Panc1 (cell line): ENCODE measurements around the gene AGAP1. TPM values are rescaled to one million over a fixed set of nuclear protein-coding genes. Genes with fewer than 3 reads are reported as not detected.
A peak's percentile ranks its signal among the peaks of the same experiment; 100 is the strongest.

Experiments
- ATAC-seq: fragments of 200-7000 bp; cut with Tn5 transposase; 2 replicates; pipeline ENCODE4 v1.9.1; 2020; ENCODE audit warnings: mild to moderate bottlenecking, moderate library complexity
- BruUV-seq: library from RNA; stranded (reverse); fragments of 400-500 nt; replicated peaks from 2 replicates; lab custom pipeline; 2021; lab: Mats Ljungman, UMichigan
- CTCF ChIA-PET: fragments of 300-600 bp; sonication (Branson Sonifier 250); formaldehyde crosslinking; loops from one replicate; lab custom pipeline; 2022; ENCODE audit warnings: antibody characterized with exemption; lab: Charles Lee
- POLR2A ChIA-PET: fragments of 300-600 bp; sonication (Branson Sonifier 250); formaldehyde crosslinking; loops from one replicate; lab custom pipeline; 2022; ENCODE audit warnings: antibody characterized with exemption; lab: Charles Lee
- DNase-seq: peaks from one replicate; pipeline ENCODE4 v3.0.0-alpha.2; 2010; ENCODE audit warnings: low read depth, low spot score
- H3K27ac ChIP-seq: 2 replicates; pipeline ENCODE4 v1.5.1; 2011; ENCODE audit warnings: mild to moderate bottlenecking, low read length, inconsistent platforms
- H3K27me3 ChIP-seq: fragments of 200-500 bp; sonication (Bioruptor generic); 2 replicates; pipeline ENCODE4 v1.6.0; 2014; ENCODE audit warnings: low read length, inconsistent platforms; ENCODE audit not compliant: control insufficient read depth, insufficient read depth
- H3K36me3 ChIP-seq: fragments of 200-500 bp; sonication (Bioruptor generic); 2 replicates; pipeline ENCODE4 v1.5.1; 2014; ENCODE audit warnings: inconsistent platforms, mild to moderate bottlenecking, low read length, moderate library complexity; ENCODE audit not compliant: control insufficient read depth, insufficient read depth
- H3K4me1 ChIP-seq: 2 replicates; pipeline ENCODE4 v1.5.1; 2011; ENCODE audit warnings: inconsistent platforms, mild to moderate bottlenecking, low read length, moderate library complexity; ENCODE audit not compliant: control insufficient read depth, insufficient read depth
- H3K4me3 ChIP-seq, 2 experiments: 2 replicates each; pipeline ENCODE4 v1.5.1; 2011 to 2012; ENCODE audit warnings: low read depth in 2 of 2, low read length in 2 of 2, mild to moderate bottlenecking in 2 of 2, inconsistent platforms in 1 of 2, moderate library complexity in 1 of 2
- H3K9me3 ChIP-seq: fragments of 200-500 bp; sonication (Bioruptor generic); 2 replicates; pipeline ENCODE4 v1.5.1; 2014; ENCODE audit warnings: low read depth, mild to moderate bottlenecking, inconsistent platforms, low read length, moderate library complexity; ENCODE audit not compliant: control insufficient read depth, insufficient read depth
- POLR2AphosphoS5 ChIP-seq: IDR thresholded peaks from 2 replicates; pipeline ENCODE4 v1.6.1; 2012; ENCODE audit warnings: mild to moderate bottlenecking, low read depth, low read length, moderate library complexity
- SIN3A ChIP-seq: IDR thresholded peaks from 2 replicates; pipeline ENCODE4 v1.6.1; 2012; ENCODE audit warnings: low read depth, mild to moderate bottlenecking, low read length, moderate library complexity, borderline replicate concordance; ENCODE audit not compliant: insufficient read depth
- TCF7L2 ChIP-seq: IDR thresholded peaks from 2 replicates; pipeline ENCODE4 v1.6.1; 2011; ENCODE audit warnings: mild to moderate bottlenecking, low read depth, low read length, inconsistent platforms
- in situ Hi-C: cut with HindIII; loops from 2 replicates; pipeline ENCODE4 v1.10.0; 2016; ENCODE audit warnings: low sequenced_read_pairs, low pct_unique_long_range_greater_than_20kb
- intact Hi-C: fragments of 100-400 bp; cut with micrococcal nuclease; formaldehyde crosslinking; loops from one replicate; pipeline ENCODE4 v1.10.0; 2022; ENCODE audit not compliant: unreplicated experiment
- total RNA-seq: library from RNA; stranded (reverse); gene quantifications from one replicate; pipeline ENCODE4 v1.2.1, GENCODE V29; 2021; ENCODE audit not compliant: unreplicated experiment
- TF ChIP-seq, protein P1 (sequence below): fragments of 450-650 bp; IDR thresholded peaks from 2 replicates; pipeline ENCODE4 v1.5.1; 2017; ENCODE audit warnings: mild to moderate bottlenecking
- TF ChIP-seq, protein P2 (sequence below), 2 experiments: IDR thresholded peaks; 2 replicates each; pipeline ENCODE4 v1.6.1; 2011 to 2012; ENCODE audit warnings: low read depth in 2 of 2, control low read depth in 1 of 2, low read length in 1 of 2, mild to moderate bottlenecking in 1 of 2, moderate library complexity in 1 of 2; ENCODE audit not compliant: insufficient read depth in 1 of 2

The AGAP1 gene
- total RNA-seq, 1 experiment from 2014 or later, result 38.9 TPM

DNA sequence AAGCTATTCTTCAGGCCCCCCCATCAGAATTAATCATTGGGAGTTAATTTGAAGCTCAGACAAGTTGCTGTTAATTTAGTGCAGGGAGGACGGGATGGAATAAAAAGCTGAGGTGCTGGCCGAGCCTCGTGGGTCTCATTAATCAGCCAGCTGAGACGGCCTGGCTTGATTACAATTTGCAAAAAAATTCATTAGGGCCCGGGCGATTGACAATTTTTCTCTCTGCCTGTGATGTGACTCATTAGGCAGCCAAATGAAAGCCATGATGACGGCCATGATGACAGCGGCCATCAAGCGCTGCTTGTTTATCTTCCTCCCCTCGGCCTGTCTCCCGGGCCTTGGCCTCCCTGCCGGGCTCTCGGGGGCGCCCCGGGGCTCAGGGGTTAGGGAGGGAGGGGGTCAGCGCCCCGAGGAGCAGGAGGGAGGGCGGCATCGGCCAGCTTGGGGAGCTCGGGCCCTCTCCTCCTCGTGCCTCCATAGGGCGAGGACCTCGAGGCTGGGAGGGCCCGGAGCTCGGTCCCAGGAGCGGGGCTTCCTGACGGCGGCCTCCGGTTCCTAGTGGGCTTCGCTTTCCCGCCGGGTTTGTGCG lies 669.1 kb downstream of the AGAP1 start:
- Histone ChIP-seq H3K4me1 (no peaks in the 10 kb centered on the region), H3K9me3 (no peaks in the 10 kb centered on the region), H3K27ac (no peak overlapping the region), H3K27me3 (no peaks in the 10 kb centered on the region), H3K36me3 (no peaks in the 10 kb centered on the region), H3K4me3 (no peak overlapping the region)
- in situ Hi-C loops, result no loop called here
- intact Hi-C loops, result no loop called here
- no peak for DNase-seq
- BruUV-seq, result no TSS peak
- POLR2A ChIA-PET, result interaction anchor here (0.5 kb wide), 1 partner anchor 24 kb away, joined by 3 read pairs; no protein-coding TSS in a partner anchor
- no peak for ATAC-seq
- CTCF ChIA-PET, result no interaction called here
- TF ChIP-seq, protein P1, sequence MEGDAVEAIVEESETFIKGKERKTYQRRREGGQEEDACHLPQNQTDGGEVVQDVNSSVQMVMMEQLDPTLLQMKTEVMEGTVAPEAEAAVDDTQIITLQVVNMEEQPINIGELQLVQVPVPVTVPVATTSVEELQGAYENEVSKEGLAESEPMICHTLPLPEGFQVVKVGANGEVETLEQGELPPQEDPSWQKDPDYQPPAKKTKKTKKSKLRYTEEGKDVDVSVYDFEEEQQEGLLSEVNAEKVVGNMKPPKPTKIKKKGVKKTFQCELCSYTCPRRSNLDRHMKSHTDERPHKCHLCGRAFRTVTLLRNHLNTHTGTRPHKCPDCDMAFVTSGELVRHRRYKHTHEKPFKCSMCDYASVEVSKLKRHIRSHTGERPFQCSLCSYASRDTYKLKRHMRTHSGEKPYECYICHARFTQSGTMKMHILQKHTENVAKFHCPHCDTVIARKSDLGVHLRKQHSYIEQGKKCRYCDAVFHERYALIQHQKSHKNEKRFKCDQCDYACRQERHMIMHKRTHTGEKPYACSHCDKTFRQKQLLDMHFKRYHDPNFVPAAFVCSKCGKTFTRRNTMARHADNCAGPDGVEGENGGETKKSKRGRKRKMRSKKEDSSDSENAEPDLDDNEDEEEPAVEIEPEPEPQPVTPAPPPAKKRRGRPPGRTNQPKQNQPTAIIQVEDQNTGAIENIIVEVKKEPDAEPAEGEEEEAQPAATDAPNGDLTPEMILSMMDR, result no peak
- TF ChIP-seq TCF7L2 (no peak), SIN3A (no peak), POLR2AphosphoS5 (no peak)
- TF ChIP-seq, protein P2, sequence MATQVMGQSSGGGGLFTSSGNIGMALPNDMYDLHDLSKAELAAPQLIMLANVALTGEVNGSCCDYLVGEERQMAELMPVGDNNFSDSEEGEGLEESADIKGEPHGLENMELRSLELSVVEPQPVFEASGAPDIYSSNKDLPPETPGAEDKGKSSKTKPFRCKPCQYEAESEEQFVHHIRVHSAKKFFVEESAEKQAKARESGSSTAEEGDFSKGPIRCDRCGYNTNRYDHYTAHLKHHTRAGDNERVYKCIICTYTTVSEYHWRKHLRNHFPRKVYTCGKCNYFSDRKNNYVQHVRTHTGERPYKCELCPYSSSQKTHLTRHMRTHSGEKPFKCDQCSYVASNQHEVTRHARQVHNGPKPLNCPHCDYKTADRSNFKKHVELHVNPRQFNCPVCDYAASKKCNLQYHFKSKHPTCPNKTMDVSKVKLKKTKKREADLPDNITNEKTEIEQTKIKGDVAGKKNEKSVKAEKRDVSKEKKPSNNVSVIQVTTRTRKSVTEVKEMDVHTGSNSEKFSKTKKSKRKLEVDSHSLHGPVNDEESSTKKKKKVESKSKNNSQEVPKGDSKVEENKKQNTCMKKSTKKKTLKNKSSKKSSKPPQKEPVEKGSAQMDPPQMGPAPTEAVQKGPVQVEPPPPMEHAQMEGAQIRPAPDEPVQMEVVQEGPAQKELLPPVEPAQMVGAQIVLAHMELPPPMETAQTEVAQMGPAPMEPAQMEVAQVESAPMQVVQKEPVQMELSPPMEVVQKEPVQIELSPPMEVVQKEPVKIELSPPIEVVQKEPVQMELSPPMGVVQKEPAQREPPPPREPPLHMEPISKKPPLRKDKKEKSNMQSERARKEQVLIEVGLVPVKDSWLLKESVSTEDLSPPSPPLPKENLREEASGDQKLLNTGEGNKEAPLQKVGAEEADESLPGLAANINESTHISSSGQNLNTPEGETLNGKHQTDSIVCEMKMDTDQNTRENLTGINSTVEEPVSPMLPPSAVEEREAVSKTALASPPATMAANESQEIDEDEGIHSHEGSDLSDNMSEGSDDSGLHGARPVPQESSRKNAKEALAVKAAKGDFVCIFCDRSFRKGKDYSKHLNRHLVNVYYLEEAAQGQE (IDR thresholded peaks at IDR 0.05; ENCODE audit: insufficient read depth in 1 of 2, low read depth in 2 of 2, low read length in 1 of 2), result no peak

DNA sequence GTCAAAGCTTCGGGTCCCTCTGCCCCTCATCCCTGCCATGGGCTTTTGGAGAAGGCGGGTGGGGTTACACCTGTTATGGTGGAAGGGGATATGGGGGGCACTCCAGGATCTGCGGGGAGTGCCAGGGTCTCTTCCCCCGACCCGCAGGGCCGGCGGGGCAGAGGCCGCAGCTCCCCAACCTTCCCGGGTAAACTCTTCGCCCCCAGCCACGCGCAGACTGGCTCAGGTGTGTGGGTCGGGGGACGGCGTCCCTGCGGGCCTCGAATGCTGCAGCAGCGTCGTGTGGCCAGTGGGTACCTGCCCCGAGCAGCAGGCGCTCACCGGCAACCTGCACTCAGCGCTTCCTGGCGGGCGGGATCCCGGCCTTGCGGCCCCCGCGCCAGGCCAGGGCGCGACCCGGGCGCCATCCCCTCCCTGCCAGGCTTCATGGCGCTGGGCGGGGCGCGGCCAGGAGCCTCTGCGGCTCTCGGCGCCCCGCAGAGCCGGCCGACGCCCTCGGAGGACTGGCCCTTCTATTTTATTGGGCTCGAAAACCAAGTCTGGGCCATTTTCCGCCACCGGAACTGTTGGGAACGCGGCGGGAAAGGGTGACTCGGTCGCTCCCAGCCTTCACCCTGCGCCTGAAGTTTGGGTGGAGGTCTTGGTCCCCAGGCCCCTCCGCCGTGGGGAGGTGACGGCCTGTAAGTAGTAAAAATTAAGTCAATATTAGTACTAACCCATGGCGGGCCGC lies 669.8 kb downstream of the AGAP1 start:
- peak overlapping the region; percentile 46 to 67 for H3K4me3 ChIP-seq
- in situ Hi-C loops, result no loop called here
- ChIA-PET CTCF (no interaction called here), POLR2A (no interaction called here)
- no TSS peak for BruUV-seq
- H3K27ac ChIP-seq, result no peak overlapping the region
- peaks cover 1% of the 10 kb centered on the region; the same call in 1 of the 2 replicates for H3K4me1 ChIP-seq
- intact Hi-C loops, result no loop called here
- no peaks in the 10 kb centered on the region for H3K36me3 ChIP-seq
- ATAC-seq (no peak), DNase-seq (no peak)
- no peaks in the 10 kb centered on the region for H3K27me3 ChIP-seq
- TF ChIP-seq TCF7L2 (no peak), POLR2AphosphoS5 (no peak)
- no peaks in the 10 kb centered on the region for H3K9me3 ChIP-seq
